ENCODE results near the gene TRAF2. TPM values are rescaled to one million over a fixed set of nuclear protein-coding genes. Genes with fewer than 3 reads are reported as not detected.

Gene TRAF2
- total RNA-seq, 1 donor, result 6.2 TPM

GRCh38 chr9:136900988-136901515, 14.7 kb downstream of the TRAF2 start:
- H3K79me2 ChIP-seq (ENCODE audit: insufficient read depth, low read length), result peaks cover 28% of the 10 kb centered on the region
- TF ChIP-seq, protein P1, sequence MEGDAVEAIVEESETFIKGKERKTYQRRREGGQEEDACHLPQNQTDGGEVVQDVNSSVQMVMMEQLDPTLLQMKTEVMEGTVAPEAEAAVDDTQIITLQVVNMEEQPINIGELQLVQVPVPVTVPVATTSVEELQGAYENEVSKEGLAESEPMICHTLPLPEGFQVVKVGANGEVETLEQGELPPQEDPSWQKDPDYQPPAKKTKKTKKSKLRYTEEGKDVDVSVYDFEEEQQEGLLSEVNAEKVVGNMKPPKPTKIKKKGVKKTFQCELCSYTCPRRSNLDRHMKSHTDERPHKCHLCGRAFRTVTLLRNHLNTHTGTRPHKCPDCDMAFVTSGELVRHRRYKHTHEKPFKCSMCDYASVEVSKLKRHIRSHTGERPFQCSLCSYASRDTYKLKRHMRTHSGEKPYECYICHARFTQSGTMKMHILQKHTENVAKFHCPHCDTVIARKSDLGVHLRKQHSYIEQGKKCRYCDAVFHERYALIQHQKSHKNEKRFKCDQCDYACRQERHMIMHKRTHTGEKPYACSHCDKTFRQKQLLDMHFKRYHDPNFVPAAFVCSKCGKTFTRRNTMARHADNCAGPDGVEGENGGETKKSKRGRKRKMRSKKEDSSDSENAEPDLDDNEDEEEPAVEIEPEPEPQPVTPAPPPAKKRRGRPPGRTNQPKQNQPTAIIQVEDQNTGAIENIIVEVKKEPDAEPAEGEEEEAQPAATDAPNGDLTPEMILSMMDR (IDR thresholded peaks at IDR 0.05; ENCODE audit: extremely low read depth, low read depth, low read length), result no peak
- peak overlapping the region; percentile 76 for H2AFZ ChIP-seq (ENCODE audit: low read length)
- H3K4me3 ChIP-seq (ENCODE audit: insufficient read depth, low read length), result no peak overlapping the region
- no peaks in the 10 kb centered on the region for H3K27me3 ChIP-seq (ENCODE audit: insufficient read depth, low read length)
- peaks cover 26% of the 10 kb centered on the region for H3K4me1 ChIP-seq (ENCODE audit: insufficient read depth, low read length)
- H3K4me2 ChIP-seq (ENCODE audit: insufficient read depth, low read length), result peak overlapping the region; percentile 54
- DNase-seq (ENCODE audit: insufficient read length, low spot score, missing footprints), result peak; percentile 79
- H3K27ac ChIP-seq (ENCODE audit: low read depth, low read length), result peak overlapping the region; percentile 93
- peaks cover 25% of the 10 kb centered on the region for H3K36me3 ChIP-seq (ENCODE audit: insufficient read depth, low read length)
- peaks cover 4% of the 10 kb centered on the region for H4K20me1 ChIP-seq (ENCODE audit: insufficient read depth, low read length)
- no peaks in the 10 kb centered on the region for H3K9me3 ChIP-seq (ENCODE audit: low read depth, low read length)

- peak; percentile 94 for DNase-seq (ENCODE audit: insufficient read length, low spot score, missing footprints)
- H2AFZ ChIP-seq (ENCODE audit: low read length), result peak overlapping the region; percentile 76
Observed at GRCh38 chr9:136901516-136902258, 15.4 kb downstream of the TRAF2 start.

DNA sequence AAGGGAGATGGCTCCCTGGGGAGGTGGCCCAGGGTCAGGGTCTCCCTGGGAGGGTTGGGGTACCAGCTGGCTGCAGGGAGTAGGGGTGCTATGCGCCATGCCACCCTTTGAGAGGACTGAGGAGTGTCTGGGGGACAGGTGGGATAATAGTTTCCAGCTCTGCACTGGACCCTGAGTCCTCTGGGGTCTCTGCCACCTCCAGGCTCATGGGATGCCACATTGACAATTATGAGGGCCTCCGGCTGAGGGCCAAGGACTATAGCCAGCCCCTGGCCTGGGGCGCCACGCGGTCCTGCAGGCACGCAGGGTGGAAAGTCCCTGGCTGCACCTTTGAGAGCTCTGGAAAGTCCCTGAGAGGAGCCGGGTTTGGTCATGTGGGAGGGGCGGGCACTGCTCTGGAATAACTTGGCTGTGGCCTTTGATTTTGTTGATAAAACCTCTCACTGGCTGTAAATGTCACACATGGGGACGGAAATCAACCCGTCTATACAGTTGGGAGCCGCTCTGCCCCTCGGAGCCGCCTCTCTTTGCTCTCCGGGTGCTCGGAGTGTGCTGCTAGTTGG, 16.0 kb downstream of the TRAF2 start:
- H3K4me2 ChIP-seq (ENCODE audit: insufficient read depth, low read length), result peak overlapping the region; percentile 54

More at GRCh38 chr9:136901516-136902258, 15.4 kb downstream of the TRAF2 start:
- Histone ChIP-seq H3K36me3 (ENCODE audit: insufficient read depth, low read length) (peaks cover 25% of the 10 kb centered on the region), H3K4me3 (ENCODE audit: insufficient read depth, low read length) (peak overlapping the region; percentile 8), H3K79me2 (ENCODE audit: insufficient read depth, low read length) (peaks cover 23% of the 10 kb centered on the region), H3K4me1 (ENCODE audit: insufficient read depth, low read length) (peaks cover 26% of the 10 kb centered on the region), H3K27me3 (ENCODE audit: insufficient read depth, low read length) (no peaks in the 10 kb centered on the region), H3K4me2 (ENCODE audit: insufficient read depth, low read length) (peak overlapping the region; percentile 54), H3K27ac (ENCODE audit: low read depth, low read length) (peak overlapping the region; percentile 93), H4K20me1 (ENCODE audit: insufficient read depth, low read length) (peaks cover 4% of the 10 kb centered on the region), H3K9me3 (ENCODE audit: low read depth, low read length) (no peaks in the 10 kb centered on the region)
- TF ChIP-seq, protein P1 (IDR thresholded peaks at IDR 0.05; ENCODE audit: extremely low read depth, low read depth, low read length), result no peak

More for the DNA sequence above, 16.0 kb downstream of the TRAF2 start:
- H3K27ac ChIP-seq (ENCODE audit: low read depth, low read length), result peak overlapping the region; percentile 93
- peaks cover 4% of the 10 kb centered on the region for H4K20me1 ChIP-seq (ENCODE audit: insufficient read depth, low read length)
- H3K4me1 ChIP-seq (ENCODE audit: insufficient read depth, low read length), result peaks cover 26% of the 10 kb centered on the region
- TF ChIP-seq, protein P1 (IDR thresholded peaks at IDR 0.05; ENCODE audit: extremely low read depth, low read depth, low read length), result no peak
- peak; percentile 99 for DNase-seq (ENCODE audit: insufficient read length, low spot score, missing footprints)
- no peaks in the 10 kb centered on the region for H3K27me3 ChIP-seq (ENCODE audit: insufficient read depth, low read length)
- H3K9me3 ChIP-seq (ENCODE audit: low read depth, low read length), result no peaks in the 10 kb centered on the region
- peaks cover 17% of the 10 kb centered on the region for H3K79me2 ChIP-seq (ENCODE audit: insufficient read depth, low read length)
- peaks cover 25% of the 10 kb centered on the region for H3K36me3 ChIP-seq (ENCODE audit: insufficient read depth, low read length)
- H3K4me3 ChIP-seq (ENCODE audit: insufficient read depth, low read length), result peak overlapping the region; percentile 8
- peak overlapping the region; percentile 72 for H2AFZ ChIP-seq (ENCODE audit: low read length)
